ENCODE results near the gene C1orf167.

C1orf167 gene

DNA sequence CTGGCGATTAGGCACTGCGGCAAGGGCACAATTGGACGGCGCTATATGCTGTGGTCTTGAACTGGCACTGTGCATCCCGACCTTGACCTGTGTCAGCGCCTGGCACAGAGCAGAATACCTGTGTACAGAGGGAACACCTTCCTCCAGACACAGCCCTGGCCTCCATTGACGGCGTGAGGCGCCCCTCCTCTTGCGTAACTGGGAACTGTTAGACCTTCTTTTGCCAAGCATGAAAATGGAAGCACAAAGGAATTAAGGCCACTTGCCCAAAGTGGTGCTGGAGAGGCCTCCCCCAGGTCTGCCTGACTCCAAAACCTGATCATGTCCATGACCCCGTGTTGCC is 32.9 kb upstream of the C1orf167 start:
- no peak overlapping the region for H3K4me3 ChIP-seq (ENCODE audit: low read depth, low read length)
- no peak for DNase-seq (ENCODE audit: low read depth, low spot score)
- in situ Hi-C loops (cut with HindIII; ENCODE audit: low sequenced_read_pairs) = no loop called here
- TF ChIP-seq, protein P1, sequence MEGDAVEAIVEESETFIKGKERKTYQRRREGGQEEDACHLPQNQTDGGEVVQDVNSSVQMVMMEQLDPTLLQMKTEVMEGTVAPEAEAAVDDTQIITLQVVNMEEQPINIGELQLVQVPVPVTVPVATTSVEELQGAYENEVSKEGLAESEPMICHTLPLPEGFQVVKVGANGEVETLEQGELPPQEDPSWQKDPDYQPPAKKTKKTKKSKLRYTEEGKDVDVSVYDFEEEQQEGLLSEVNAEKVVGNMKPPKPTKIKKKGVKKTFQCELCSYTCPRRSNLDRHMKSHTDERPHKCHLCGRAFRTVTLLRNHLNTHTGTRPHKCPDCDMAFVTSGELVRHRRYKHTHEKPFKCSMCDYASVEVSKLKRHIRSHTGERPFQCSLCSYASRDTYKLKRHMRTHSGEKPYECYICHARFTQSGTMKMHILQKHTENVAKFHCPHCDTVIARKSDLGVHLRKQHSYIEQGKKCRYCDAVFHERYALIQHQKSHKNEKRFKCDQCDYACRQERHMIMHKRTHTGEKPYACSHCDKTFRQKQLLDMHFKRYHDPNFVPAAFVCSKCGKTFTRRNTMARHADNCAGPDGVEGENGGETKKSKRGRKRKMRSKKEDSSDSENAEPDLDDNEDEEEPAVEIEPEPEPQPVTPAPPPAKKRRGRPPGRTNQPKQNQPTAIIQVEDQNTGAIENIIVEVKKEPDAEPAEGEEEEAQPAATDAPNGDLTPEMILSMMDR (IDR thresholded peaks at IDR 0.05; ENCODE audit: low read depth, low read length) = no peak

GRCh38 chr1:11729498-11730428 is 32.2 kb upstream of the C1orf167 start:
- DNase-seq (ENCODE audit: low read depth, low spot score) = no peak
- in situ Hi-C loops (cut with HindIII; ENCODE audit: low sequenced_read_pairs) = no loop called here
- TF ChIP-seq, protein P1 (IDR thresholded peaks at IDR 0.05; ENCODE audit: low read depth, low read length) = no peak
- H3K4me3 ChIP-seq (ENCODE audit: low read depth, low read length) = no peak overlapping the region

- no peak overlapping the region for H3K4me3 ChIP-seq (ENCODE audit: low read depth, low read length)
- in situ Hi-C loops (cut with HindIII; ENCODE audit: low sequenced_read_pairs) = no loop called here
- no peak for DNase-seq (ENCODE audit: low read depth, low spot score)
- TF ChIP-seq, protein P1 (IDR thresholded peaks at IDR 0.05; ENCODE audit: low read depth, low read length) = no peak
These were observed 31.5 kb upstream of the C1orf167 start for GRCh38 chr1:11730429-11730891.

DNA sequence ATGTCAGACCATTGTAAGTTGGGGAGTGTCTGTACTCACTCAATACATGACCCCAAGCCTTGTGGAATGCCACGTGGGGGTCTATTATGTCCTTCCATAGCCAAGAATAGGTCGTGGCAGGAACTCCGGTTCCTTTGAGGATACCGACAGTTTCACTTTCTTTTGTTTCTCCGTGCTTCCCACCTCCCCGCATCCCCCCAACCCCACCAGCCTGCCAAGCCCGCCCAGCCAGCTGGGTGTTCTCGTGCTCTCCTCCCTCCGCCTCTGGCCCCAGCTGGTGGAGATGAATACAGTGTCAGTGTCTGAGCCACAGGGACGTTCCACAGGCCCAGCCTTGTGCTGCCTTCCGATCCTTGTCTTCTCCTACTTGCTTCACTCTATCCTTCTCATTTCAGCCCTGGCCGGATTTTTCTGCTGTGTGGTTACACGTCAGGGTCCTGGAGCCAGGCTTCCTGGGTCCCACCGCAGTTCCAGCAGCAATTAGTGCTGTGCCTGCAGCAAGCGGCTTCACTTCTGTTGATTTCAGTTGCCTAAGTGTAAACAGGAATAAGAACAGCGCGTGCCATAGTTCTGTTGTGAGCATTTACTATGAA is 30.2 kb upstream of the C1orf167 start:
- peak overlapping the region; percentile 19 for H3K4me3 ChIP-seq (ENCODE audit: low read depth, low read length)
- TF ChIP-seq, protein P1 (IDR thresholded peaks at IDR 0.05; ENCODE audit: low read depth, low read length) = no peak
- in situ Hi-C loops (cut with HindIII; ENCODE audit: low sequenced_read_pairs) = no loop called here
- DNase-seq (ENCODE audit: low read depth, low spot score) = peak; percentile 57

DNA sequence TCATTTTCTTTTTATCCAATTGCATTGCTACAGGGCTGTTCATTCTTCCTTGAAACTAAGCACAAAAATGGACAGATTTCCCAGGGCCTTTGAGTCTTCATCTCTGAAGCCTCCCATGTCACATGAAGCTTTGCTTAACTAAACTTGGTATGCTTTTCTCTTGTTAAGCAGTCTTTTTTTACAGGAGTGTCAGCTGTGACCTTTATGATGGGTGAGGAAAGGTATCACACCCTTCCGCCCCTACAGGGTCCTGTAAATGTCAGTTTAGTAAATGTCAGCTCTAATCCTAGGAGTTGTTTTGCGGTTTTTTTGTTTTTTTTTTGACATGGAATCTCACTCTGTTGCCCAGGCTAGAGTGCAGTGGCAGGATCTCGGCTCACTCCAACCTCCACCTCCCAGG is 28.7 kb upstream of the C1orf167 start:
- TF ChIP-seq, protein P1 (IDR thresholded peaks at IDR 0.05; ENCODE audit: low read depth, low read length) = no peak
- in situ Hi-C loops (cut with HindIII; ENCODE audit: low sequenced_read_pairs) = no loop called here
- DNase-seq (ENCODE audit: low read depth, low spot score) = no peak
- no peak overlapping the region for H3K4me3 ChIP-seq (ENCODE audit: low read depth, low read length)

DNA sequence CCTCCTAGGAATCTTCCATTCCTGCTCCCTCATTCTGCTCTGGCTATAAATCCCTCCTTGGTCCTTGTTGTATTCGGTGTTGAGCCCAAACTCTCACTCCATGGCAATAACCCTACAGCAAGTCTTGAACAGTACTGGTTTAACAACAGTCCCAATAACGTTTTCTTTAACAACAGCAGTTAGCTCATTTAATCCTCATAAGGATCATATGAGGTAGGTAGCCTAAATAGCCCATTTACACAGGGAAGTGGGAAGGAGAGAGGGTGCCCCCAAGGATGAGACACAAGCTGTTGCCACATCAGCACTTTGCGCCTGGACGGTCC is 26.5 kb upstream of the C1orf167 start:
- TF ChIP-seq, protein P1 (IDR thresholded peaks at IDR 0.05; ENCODE audit: low read depth, low read length) = no peak
- in situ Hi-C loops (cut with HindIII; ENCODE audit: low sequenced_read_pairs) = no loop called here

More for the DNA sequence above, 26.5 kb upstream of the C1orf167 start:
- H3K4me3 ChIP-seq (ENCODE audit: low read depth, low read length) = peak overlapping the region; percentile 73
- DNase-seq (ENCODE audit: low read depth, low spot score) = no peak
